Activated CD4-positive, alpha-beta T cell treated with anti-CD3 and anti-CD28 coated beads for 36 hours (primary cell): ENCODE measurements around the gene LPIN2. TPM values are rescaled to one million over a fixed set of nuclear protein-coding genes. Genes with fewer than 3 reads are reported as not detected.
A peak's percentile ranks its signal among the peaks of the same experiment; 100 is the strongest.

Experiments used
- ATAC-seq: fragments of 200-7000 bp; cut with Tn5 transposase; one replicate; pipeline ENCODE4 v1.10.0; 2021; ENCODE audit warnings: mild to moderate bottlenecking, moderate library complexity
- CTCF ChIA-PET: fragments of 350-600 bp; sonication (Branson Sonifier 250); formaldehyde crosslinking; loops from one replicate; lab custom pipeline; 2021; ENCODE audit warnings: antibody characterized with exemption; lab: Charles Lee
- POLR2A ChIA-PET: fragments of 350-600 bp; sonication (Branson Sonifier 250); formaldehyde crosslinking; loops from one replicate; lab custom pipeline; 2021; ENCODE audit warnings: antibody characterized with exemption, inconsistent platforms; lab: Charles Lee
- DNase-seq: peaks from one replicate; pipeline ENCODE4 v3.0.0-alpha.2; 2020
- H3K27ac Mint-ChIP-seq: one replicate; pipeline ENCODE4 v1.8.0; 2021; ENCODE audit warnings: mixed read lengths
- H3K27me3 Mint-ChIP-seq: one replicate; pipeline ENCODE4 v1.8.0; 2021; ENCODE audit warnings: mixed read lengths
- H3K36me3 Mint-ChIP-seq: one replicate; pipeline ENCODE4 v1.8.0; 2021; ENCODE audit warnings: low read depth, mixed read lengths
- H3K4me1 Mint-ChIP-seq: one replicate; pipeline ENCODE4 v1.8.0; 2021; ENCODE audit warnings: mixed read lengths
- H3K4me3 Mint-ChIP-seq: one replicate; pipeline ENCODE4 v1.8.0; 2021; ENCODE audit warnings: mild to moderate bottlenecking, moderate library complexity, mixed read lengths
- H3K9me3 Mint-ChIP-seq: one replicate; pipeline ENCODE4 v1.8.0; 2021; ENCODE audit warnings: low read depth, mixed read lengths
- intact Hi-C, 2 experiments: fragments of 100-400 bp; cut with DNase I in 1 of 2; cut with micrococcal nuclease in 1 of 2; formaldehyde crosslinking; loops; one replicate each; pipeline versions ENCODE4 v1.14.2 to v1.15.1; 2022 to 2024; cut with DNase I, micrococcal nuclease
- total RNA-seq, 2 experiments: library from RNA; stranded (reverse); gene quantifications; one replicate each; pipeline ENCODE4 v1.2.3, GENCODE V29; 2021

The LPIN2 gene, protein sequence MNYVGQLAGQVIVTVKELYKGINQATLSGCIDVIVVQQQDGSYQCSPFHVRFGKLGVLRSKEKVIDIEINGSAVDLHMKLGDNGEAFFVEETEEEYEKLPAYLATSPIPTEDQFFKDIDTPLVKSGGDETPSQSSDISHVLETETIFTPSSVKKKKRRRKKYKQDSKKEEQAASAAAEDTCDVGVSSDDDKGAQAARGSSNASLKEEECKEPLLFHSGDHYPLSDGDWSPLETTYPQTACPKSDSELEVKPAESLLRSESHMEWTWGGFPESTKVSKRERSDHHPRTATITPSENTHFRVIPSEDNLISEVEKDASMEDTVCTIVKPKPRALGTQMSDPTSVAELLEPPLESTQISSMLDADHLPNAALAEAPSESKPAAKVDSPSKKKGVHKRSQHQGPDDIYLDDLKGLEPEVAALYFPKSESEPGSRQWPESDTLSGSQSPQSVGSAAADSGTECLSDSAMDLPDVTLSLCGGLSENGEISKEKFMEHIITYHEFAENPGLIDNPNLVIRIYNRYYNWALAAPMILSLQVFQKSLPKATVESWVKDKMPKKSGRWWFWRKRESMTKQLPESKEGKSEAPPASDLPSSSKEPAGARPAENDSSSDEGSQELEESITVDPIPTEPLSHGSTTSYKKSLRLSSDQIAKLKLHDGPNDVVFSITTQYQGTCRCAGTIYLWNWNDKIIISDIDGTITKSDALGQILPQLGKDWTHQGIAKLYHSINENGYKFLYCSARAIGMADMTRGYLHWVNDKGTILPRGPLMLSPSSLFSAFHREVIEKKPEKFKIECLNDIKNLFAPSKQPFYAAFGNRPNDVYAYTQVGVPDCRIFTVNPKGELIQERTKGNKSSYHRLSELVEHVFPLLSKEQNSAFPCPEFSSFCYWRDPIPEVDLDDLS
- total RNA-seq, result 10 to 100 TPM; 82.6 to 95.3 TPM

- ChIA-PET POLR2A (interaction anchor here (1.0 kb wide), 1 partner anchor 357 kb away, joined by 4 read pairs; the partner anchor contains the start of gene SMCHD1), CTCF (interaction anchor here (0.9 to 1.3 kb wide), 2 partner anchors 49 to 138 kb away, joined by 5 read pairs; no protein-coding TSS in a partner anchor)
- Mint-ChIP-seq H3K9me3 (no peaks in the 10 kb centered on the region), H3K4me1 (peaks cover 66% of the 10 kb centered on the region), H3K27me3 (no peaks in the 10 kb centered on the region), H3K36me3 (peaks cover 36% of the 10 kb centered on the region), H3K27ac (peak within 1 kb of the TSS; percentile 94), H3K4me3 (peak within 1 kb of the TSS; percentile 95)
- ATAC-seq (peak; percentile 96), DNase-seq (peak; percentile 98)
- intact Hi-C loops, result loop anchor here (1.0 to 2.0 kb wide), 7 partner anchors 15 to 358 kb away; partner anchors contain the start of genes MYL12A (in 1 of the 2) and SMCHD1 (in 1 of the 2)
Measured at GRCh38 chr18:3013024-3013804, at the start of gene LPIN2. TSS of gene LPIN2 (minus strand) at chr18:3013144. CDS start at chr18:2960840, 52,304 bp downstream.

DNA sequence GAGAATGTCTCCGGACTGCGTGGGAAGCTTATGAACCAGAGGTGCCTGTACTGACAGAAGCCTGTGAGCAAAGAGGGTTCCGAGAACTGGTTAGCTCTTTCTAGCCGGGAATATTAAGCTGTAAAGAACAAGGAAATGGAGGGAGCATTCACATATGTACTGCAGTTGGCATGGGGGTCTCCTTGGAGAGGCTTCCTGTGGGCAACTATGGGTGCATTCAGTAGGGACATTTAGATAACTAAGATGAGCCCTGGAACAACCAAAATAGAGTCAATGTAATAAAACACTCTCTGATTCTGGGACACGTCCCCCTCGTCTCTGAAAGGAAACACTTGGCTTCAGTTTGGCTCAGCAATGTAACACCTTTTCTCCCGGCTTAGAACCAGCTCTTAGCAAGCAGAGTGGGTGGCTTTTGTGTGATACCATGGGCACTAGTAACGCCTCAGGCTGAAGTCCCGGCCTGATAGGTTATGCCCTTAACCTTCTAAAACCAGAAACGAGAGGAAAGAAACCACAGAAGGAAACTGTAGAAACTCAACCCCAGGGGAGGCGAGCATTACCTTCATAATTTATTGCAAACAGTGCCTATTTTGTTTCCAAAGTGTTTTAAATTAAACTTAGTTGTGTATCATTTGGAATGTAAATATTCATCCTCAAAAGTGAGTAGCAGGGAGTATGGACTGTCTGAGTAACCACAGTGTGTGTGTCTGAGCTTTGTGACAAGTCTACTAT lies 48.8 kb upstream of the LPIN2 start:
- peak; percentile 79 for DNase-seq
- ChIA-PET POLR2A (interaction anchor here (0.5 to 2.5 kb wide), 12 partner anchors 8 to 392 kb away, joined by 3 to 14 read pairs (median 3); partner anchors contain the start of gene MYL12A), CTCF (interaction anchor here (0.7 to 6.4 kb wide), 39 partner anchors 9 to 532 kb away, joined by 3 to 67 read pairs (median 5); partner anchors contain the start of genes LPIN2 and MYL12A)
- Mint-ChIP-seq H3K27ac (peak overlapping the region; percentile 99), H3K9me3 (no peaks in the 10 kb centered on the region), H3K27me3 (no peaks in the 10 kb centered on the region), H3K4me1 (peaks cover 65% of the 10 kb centered on the region), H3K36me3 (no peaks in the 10 kb centered on the region), H3K4me3 (peak overlapping the region; percentile 58)
- intact Hi-C loops, result loop anchor here (1.0 to 5.0 kb wide), 13 partner anchors 8 to 541 kb away; partner anchors contain the start of genes LPIN2 (in 2 of the 2), MYL12A (in 2 of the 2) and TGIF1 (in 1 of the 2)
- ATAC-seq, result peak; percentile 77

DNA sequence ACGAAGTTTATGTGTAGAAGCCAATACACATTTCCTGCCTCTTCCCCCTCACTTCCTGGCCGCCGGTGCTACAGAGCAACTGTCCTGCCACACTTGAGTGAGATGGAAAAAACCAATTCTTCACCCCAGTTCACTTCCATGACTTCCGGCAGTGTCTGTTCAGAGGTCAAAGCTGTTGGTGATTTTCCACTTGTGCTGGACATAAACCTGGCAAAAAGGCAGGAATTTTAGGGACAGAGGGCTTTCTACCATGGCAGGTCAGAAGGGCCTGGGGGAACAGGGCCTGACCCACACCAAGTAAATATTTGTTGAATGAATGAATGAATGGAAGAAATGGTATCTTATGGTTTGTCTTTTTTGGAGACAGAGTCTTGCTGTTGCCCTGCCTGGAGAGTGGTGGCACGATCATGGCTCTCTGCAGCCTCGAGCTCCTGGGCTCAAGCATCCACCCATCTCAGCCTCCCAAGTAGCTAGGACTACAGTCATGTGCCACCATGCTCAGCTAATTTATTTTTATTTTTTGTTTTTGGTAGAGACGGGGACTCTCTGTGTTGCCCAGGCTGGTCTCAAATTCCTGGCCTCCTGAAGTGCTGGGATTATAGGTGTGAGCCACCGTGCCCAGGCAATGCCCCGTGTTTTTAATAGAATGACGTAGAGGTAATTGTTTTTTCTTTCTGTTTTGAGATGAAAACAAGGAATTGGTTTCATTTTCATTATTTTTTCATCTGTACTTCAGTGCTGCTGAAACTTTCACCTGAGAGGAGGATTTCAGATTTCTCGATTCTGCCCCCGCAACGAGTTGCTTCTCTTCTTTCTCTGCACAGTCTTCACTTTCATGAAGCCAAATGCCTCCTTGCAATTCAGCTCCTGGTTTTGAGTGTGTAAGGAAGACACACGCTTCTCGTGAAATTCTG lies 48.0 kb upstream of the LPIN2 start:
- CTCF ChIA-PET, result interaction anchor here (0.8 to 6.4 kb wide), 28 partner anchors 9 to 533 kb away, joined by 3 to 67 read pairs (median 6); partner anchors contain the start of gene MYL12A
- ATAC-seq (peak; percentile 63), DNase-seq (peak; percentile 77)
- H3K27ac Mint-ChIP-seq, result peak overlapping the region; percentile 99
- peak overlapping the region; percentile 58 for H3K4me3 Mint-ChIP-seq
- H3K9me3 Mint-ChIP-seq, result no peaks in the 10 kb centered on the region
- H3K27me3 Mint-ChIP-seq, result no peaks in the 10 kb centered on the region
- POLR2A ChIA-PET, result interaction anchor here (0.5 to 2.5 kb wide), 10 partner anchors 9 to 393 kb away, joined by 3 to 14 read pairs (median 4); partner anchors contain the start of gene MYL12A
- H3K4me1 Mint-ChIP-seq, result peaks cover 65% of the 10 kb centered on the region
- H3K36me3 Mint-ChIP-seq, result no peaks in the 10 kb centered on the region
- intact Hi-C loops, result loop anchor here (1.0 to 5.0 kb wide), 14 partner anchors 8 to 541 kb away; partner anchors contain the start of genes LPIN2 (in 2 of the 2), MYL12A (in 2 of the 2) and TGIF1 (in 1 of the 2)

- ChIA-PET POLR2A (interaction anchor here (1.1 kb wide), 1 partner anchor 56 kb away, joined by 4 read pairs; no protein-coding TSS in a partner anchor), CTCF (interaction anchor here (1.0 to 6.4 kb wide), 4 partner anchors 11 to 99 kb away, joined by 3 to 67 read pairs (median 4); no protein-coding TSS in a partner anchor)
- no peak for DNase-seq
- intact Hi-C loops, result no loop called here
- no peak overlapping the region for H3K4me3 Mint-ChIP-seq
- H3K27me3 Mint-ChIP-seq, result no peaks in the 10 kb centered on the region
- H3K27ac Mint-ChIP-seq, result no peak overlapping the region
- peaks cover 66% of the 10 kb centered on the region for H3K4me1 Mint-ChIP-seq
- H3K36me3 Mint-ChIP-seq, result no peaks in the 10 kb centered on the region
- ATAC-seq, result no peak
- H3K9me3 Mint-ChIP-seq, result no peaks in the 10 kb centered on the region
Measured at GRCh38 chr18:3059272-3059671, 46.3 kb upstream of the LPIN2 start.

GRCh38 chr18:3058328-3059191 lies 45.6 kb upstream of the LPIN2 start:
- intact Hi-C loops, result no loop called here
- Mint-ChIP-seq H3K4me3 (no peak overlapping the region), H3K9me3 (no peaks in the 10 kb centered on the region), H3K36me3 (no peaks in the 10 kb centered on the region), H3K4me1 (peaks cover 69% of the 10 kb centered on the region), H3K27me3 (no peaks in the 10 kb centered on the region), H3K27ac (peak overlapping the region; percentile 81)
- no peak for DNase-seq
- ChIA-PET CTCF (interaction anchor here (1.0 to 6.4 kb wide), 2 partner anchors 64 to 99 kb away, joined by 3 to 67 read pairs; no protein-coding TSS in a partner anchor), POLR2A (no interaction called here)
- ATAC-seq, result peak; percentile 7

DNA sequence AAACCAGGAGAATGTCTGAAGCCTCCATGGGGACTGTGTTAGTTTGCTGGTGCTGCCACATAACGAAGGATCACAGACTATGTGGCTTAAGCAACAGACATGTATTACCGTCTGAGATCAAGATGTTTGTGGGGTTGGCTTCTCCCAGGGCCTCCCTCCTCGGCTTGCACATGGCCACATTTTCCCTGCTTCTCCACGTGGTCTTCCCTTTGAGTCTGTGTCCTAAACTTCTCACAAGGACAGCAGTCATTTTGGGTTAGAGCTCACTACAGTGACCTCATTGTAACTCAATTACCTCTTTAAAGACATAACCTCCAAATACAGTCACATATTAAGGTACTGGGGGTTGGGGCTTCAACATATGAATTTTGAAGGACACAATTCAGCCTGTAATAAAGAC lies 44.6 kb upstream of the LPIN2 start:
- peaks cover 3% of the 10 kb centered on the region for H3K9me3 Mint-ChIP-seq
- ChIA-PET POLR2A (no interaction called here), CTCF (interaction anchor here (0.7 to 1.3 kb wide), 2 partner anchors 124 to 478 kb away, joined by 3 read pairs; no protein-coding TSS in a partner anchor)
- peak overlapping the region; percentile 29 for H3K27ac Mint-ChIP-seq
- H3K4me3 Mint-ChIP-seq, result no peak overlapping the region
- H3K27me3 Mint-ChIP-seq, result no peaks in the 10 kb centered on the region
- no peak for DNase-seq
- intact Hi-C loops, result no loop called here
- H3K4me1 Mint-ChIP-seq, result peaks cover 65% of the 10 kb centered on the region
- no peaks in the 10 kb centered on the region for H3K36me3 Mint-ChIP-seq
- ATAC-seq, result no peak

GRCh38 chr18:3056311-3056710 lies 43.4 kb upstream of the LPIN2 start:
- ChIA-PET POLR2A (no interaction called here), CTCF (interaction anchor here (1.0 kb wide), 2 partner anchors 15 to 61 kb away, joined by 3 to 4 read pairs; no protein-coding TSS in a partner anchor)
- Mint-ChIP-seq H3K27ac (peak overlapping the region; percentile 27), H3K36me3 (no peaks in the 10 kb centered on the region), H3K4me1 (peaks cover 64% of the 10 kb centered on the region), H3K4me3 (no peak overlapping the region), H3K9me3 (peaks cover 3% of the 10 kb centered on the region), H3K27me3 (no peaks in the 10 kb centered on the region)
- intact Hi-C loops, result no loop called here
- no peak for ATAC-seq
- no peak for DNase-seq

GRCh38 chr18:3055816-3056215 lies 42.9 kb upstream of the LPIN2 start:
- ATAC-seq (no peak), DNase-seq (no peak)
- no peak overlapping the region for H3K27ac Mint-ChIP-seq
- intact Hi-C loops, result no loop called here
- no peaks in the 10 kb centered on the region for H3K27me3 Mint-ChIP-seq
- ChIA-PET CTCF (interaction anchor here (0.9 to 1.0 kb wide), 3 partner anchors 15 to 61 kb away, joined by 3 to 4 read pairs (median 3); no protein-coding TSS in a partner anchor), POLR2A (no interaction called here)
- H3K36me3 Mint-ChIP-seq, result no peaks in the 10 kb centered on the region
- H3K9me3 Mint-ChIP-seq, result peaks cover 3% of the 10 kb centered on the region
- H3K4me1 Mint-ChIP-seq, result peaks cover 59% of the 10 kb centered on the region
- no peak overlapping the region for H3K4me3 Mint-ChIP-seq
